Activated T-helper 1 cell treated with anti-CD3 and anti-CD28 coated beads, Interleukin-12 subunit alpha, Interleukin-12 subunit beta, Interleukin-2, Interleukin-4 antibody, amounts not matched to agents 30 ng/mL and 10 ng/mL and 1 ng/mL, durations not matched to agents 14 hours and 24 hours and 36 hours (primary cell): ENCODE data around the gene CPPED1. TPM values are rescaled to one million over a fixed set of nuclear protein-coding genes. Genes with fewer than 3 reads are reported as not detected.

Source experiments
- DNase-seq: peaks from one replicate; pipeline ENCODE4 v3.0.0; 2021; ENCODE audit warnings: low spot score
- H3K27ac Mint-ChIP-seq: one replicate; pipeline ENCODE4 v1.8.0; 2021; ENCODE audit warnings: mild to moderate bottlenecking, mixed read lengths
- H3K27me3 Mint-ChIP-seq: one replicate; pipeline ENCODE4 v1.8.0; 2022; ENCODE audit warnings: mild to moderate bottlenecking, moderate library complexity, mixed read lengths; ENCODE audit not compliant: insufficient read depth
- H3K36me3 Mint-ChIP-seq: one replicate; pipeline ENCODE4 v1.8.0; 2021; ENCODE audit warnings: low read depth, mixed read lengths
- H3K4me1 Mint-ChIP-seq: one replicate; pipeline ENCODE4 v1.8.0; 2021; ENCODE audit warnings: low read depth, mixed read lengths
- H3K4me3 Mint-ChIP-seq: one replicate; pipeline ENCODE4 v1.8.0; 2021; ENCODE audit warnings: mild to moderate bottlenecking, moderate library complexity, mixed read lengths
- H3K9me3 Mint-ChIP-seq: one replicate; pipeline ENCODE4 v1.8.0; 2021; ENCODE audit warnings: mixed read lengths
- intact Hi-C: fragments of 100-400 bp; cut with micrococcal nuclease; formaldehyde crosslinking; loops from one replicate; pipeline ENCODE4 v1.15.1; 2024
- total RNA-seq: library from RNA; stranded (reverse); gene quantifications from 2 replicates; pipeline ENCODE4 v1.2.3, GENCODE V29; 2022

The CPPED1 gene
- 5.0 and 5.4 TPM in 2 replicates for total RNA-seq

DNA sequence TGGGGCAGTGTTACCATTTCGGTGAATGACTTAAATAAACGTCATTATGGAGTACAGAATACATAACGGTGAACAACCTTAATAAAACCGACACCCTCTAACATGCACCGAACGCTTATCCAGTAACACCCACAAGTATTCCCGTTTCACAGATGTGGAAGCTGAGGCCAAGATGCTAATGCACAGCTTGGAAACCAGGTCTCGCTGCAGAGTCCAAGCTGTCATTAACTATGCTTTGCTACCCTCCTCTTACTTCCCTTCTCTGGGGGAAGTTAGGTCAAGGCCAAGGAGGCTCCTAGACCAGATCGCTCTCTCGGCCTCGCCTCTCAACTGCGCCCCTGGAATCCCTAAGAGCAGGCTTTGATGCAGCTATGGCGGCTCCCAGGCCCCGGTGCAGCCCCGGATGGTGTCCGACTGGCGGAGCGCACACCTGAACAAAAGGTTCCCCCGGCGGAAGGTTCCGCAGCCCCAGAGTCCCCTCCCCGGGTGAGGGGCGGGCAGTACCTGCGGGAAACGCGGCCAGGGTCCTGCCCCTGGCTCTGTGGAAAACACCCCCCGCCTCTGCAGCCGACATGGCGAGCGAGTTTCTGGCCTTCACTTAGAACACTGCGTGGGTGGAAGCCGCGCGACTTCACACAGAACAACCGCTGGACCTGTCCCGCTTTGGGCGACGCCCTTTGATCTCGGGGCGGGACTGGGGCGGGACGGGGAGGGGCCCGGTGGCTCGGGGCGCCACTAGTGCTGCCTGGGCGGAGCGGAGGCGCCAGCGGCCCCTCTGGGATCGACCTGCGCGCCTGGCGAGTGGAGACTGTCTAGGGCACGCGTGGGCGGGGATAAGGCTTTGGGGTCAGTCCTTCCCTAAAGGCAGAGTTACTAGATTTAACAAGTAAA lies at the start of gene CPPED1:
CPPED1 (minus strand) TSS at position 685 of the 891 bp plus-strand sequence; CDS start at position 574, 111 bp downstream.
- intact Hi-C loops: loop anchor here (1.0 to 5.0 kb wide), 8 partner anchors 21 to 1061 kb away; partner anchors contain the start of gene TXNDC11
- DNase-seq: peak; percentile 89
- peak within 1 kb of the TSS; percentile 91 for H3K27ac Mint-ChIP-seq

GRCh38 chr16:12850186-12850585 lies 46.5 kb upstream of the CPPED1 start:
- Mint-ChIP-seq H3K9me3 (no peaks in the 10 kb centered on the region), H3K4me3 (no peak overlapping the region), H3K4me1 (no peaks in the 10 kb centered on the region), H3K27ac (no peak overlapping the region), H3K36me3 (no peaks in the 10 kb centered on the region), H3K27me3 (peaks cover 8% of the 10 kb centered on the region)
- intact Hi-C loops: no loop called here
- no peak for DNase-seq

More for the DNA sequence above, at the start of gene CPPED1:
- Mint-ChIP-seq H3K27me3 (no peaks in the 10 kb centered on the region), H3K36me3 (peaks cover 4% of the 10 kb centered on the region), H3K9me3 (no peaks in the 10 kb centered on the region), H3K4me1 (peaks cover 26% of the 10 kb centered on the region), H3K4me3 (peak within 1 kb of the TSS; percentile 93)

- Mint-ChIP-seq H3K9me3 (no peaks in the 10 kb centered on the region), H3K36me3 (no peaks in the 10 kb centered on the region), H3K4me1 (no peaks in the 10 kb centered on the region), H3K4me3 (no peak overlapping the region), H3K27me3 (peaks cover 8% of the 10 kb centered on the region), H3K27ac (no peak overlapping the region)
- intact Hi-C loops: no loop called here
- no peak for DNase-seq
Observed at GRCh38 chr16:12846592-12846991, 42.9 kb upstream of the CPPED1 start.

DNA sequence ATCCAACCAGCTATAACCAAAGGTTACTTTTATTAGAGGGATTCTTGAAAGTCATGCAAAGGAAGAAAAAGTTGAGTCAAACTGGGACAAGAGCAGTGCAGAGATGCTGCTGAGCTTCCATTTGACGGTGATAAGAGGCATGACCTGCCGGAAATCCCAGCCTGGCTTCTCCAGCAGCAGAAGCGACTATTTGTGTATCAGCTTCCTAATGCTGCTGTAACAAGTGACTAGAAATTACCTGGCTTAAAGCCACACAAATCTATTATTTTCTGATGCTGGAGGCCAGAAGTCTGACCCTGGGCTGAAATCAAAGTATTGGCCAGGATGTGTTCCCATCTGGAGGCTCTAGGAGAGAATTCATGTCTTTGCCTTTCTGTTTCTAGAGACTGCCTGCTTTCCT lies 41.6 kb upstream of the CPPED1 start:
- no peaks in the 10 kb centered on the region for H3K4me1 Mint-ChIP-seq
- H3K4me3 Mint-ChIP-seq: no peak overlapping the region
- H3K36me3 Mint-ChIP-seq: no peaks in the 10 kb centered on the region
- intact Hi-C loops: no loop called here
- H3K27me3 Mint-ChIP-seq: peaks cover 8% of the 10 kb centered on the region
- H3K27ac Mint-ChIP-seq: no peak overlapping the region
- DNase-seq: no peak
- H3K9me3 Mint-ChIP-seq: no peaks in the 10 kb centered on the region

DNA sequence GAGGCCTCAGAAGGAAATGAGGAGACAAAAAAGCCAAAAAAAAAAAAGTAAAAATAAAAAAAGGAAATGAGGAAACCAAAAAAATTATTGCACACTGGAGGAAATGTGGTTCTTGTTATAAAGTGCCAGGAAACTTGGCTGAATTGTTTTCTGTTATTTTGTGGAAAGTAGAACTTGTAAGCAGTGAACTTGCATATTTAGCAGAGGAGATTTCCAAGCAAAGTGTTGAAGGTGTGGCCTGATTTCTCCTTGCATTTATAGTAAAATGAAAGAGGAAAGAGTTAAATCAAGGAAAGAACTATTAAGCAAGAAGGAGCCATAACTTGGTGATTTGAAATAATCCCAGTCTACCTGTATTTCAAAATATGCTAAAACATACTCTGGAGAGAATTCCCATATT lies 34.1 kb upstream of the CPPED1 start:
- Mint-ChIP-seq H3K9me3 (peaks cover 8% of the 10 kb centered on the region), H3K27ac (no peak overlapping the region), H3K4me1 (peaks cover 8% of the 10 kb centered on the region), H3K27me3 (peaks cover 2% of the 10 kb centered on the region), H3K4me3 (peak overlapping the region; percentile 12), H3K36me3 (no peaks in the 10 kb centered on the region)
- DNase-seq: no peak
- intact Hi-C loops: no loop called here

DNA sequence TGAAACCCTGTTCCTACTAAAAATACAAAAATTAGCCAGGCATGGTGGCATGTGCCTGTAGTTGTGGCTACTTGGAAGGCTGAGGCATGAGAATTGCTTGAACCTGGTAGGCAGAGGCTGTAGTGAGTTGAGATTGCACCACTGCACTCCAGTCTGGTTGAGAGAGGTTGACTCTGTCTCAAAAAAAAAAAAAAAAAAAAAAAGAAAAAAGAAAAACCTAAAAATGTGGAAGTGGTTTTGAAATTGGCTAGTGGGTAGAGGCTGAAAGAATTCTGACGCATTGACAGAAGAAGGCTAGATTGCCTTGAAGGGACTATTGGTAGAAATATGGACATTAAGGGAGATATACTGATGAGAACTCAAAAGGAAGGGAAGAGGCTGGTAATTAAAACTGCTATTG lies 33.6 kb upstream of the CPPED1 start:
- Mint-ChIP-seq H3K27ac (no peak overlapping the region), H3K4me3 (peak overlapping the region; percentile 12)

GRCh38 chr16:12833926-12834325 lies 30.2 kb upstream of the CPPED1 start:
- peaks cover 11% of the 10 kb centered on the region for H3K27me3 Mint-ChIP-seq
- peaks cover 8% of the 10 kb centered on the region for H3K4me1 Mint-ChIP-seq
- H3K4me3 Mint-ChIP-seq: no peak overlapping the region
- H3K36me3 Mint-ChIP-seq: no peaks in the 10 kb centered on the region
- intact Hi-C loops: no loop called here
- no peak for DNase-seq
- H3K9me3 Mint-ChIP-seq: peaks cover 8% of the 10 kb centered on the region
- H3K27ac Mint-ChIP-seq: no peak overlapping the region

More for the DNA sequence above, 33.6 kb upstream of the CPPED1 start:
- H3K27me3 Mint-ChIP-seq: peaks cover 2% of the 10 kb centered on the region
- no peak for DNase-seq
- peaks cover 8% of the 10 kb centered on the region for H3K4me1 Mint-ChIP-seq
- H3K9me3 Mint-ChIP-seq: peaks cover 8% of the 10 kb centered on the region
- intact Hi-C loops: no loop called here
- H3K36me3 Mint-ChIP-seq: no peaks in the 10 kb centered on the region

DNA sequence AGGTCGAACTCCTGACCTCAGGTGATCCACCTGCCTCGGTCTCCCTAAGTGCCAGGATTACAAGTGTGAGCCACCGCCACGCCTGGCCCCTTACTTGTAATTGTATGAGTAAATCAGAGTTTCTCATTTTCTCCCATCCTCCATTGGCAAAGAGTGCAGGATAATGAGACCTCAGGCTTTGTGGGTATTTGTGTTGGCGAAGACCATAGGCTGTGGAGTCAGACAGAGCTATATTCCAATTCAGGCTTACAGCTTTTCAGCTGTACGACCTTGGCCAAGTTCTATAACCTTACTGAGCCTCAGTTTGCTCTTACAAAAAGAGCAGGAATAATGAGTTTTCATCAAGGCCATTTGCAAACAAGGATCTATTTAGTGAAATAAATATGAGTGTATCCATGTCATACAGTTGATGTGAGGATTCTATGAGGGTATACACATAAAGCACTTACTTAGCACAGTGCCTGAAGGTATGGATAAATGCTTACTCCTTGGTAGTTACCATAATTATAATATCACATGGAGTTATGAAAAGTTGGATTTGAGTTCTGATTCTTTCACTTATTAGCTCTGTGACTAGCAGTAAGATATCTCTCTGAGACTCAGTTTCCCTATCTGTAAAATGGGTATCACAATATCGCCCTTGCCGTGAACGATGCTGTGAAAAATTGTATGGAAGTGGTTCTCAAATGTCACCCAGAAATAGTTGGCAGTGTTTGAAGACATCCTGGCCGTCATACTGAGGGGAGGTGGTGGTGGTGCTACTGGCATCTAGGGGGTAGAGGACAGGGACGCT lies 25.6 kb upstream of the CPPED1 start:
- intact Hi-C loops: no loop called here
- H3K27me3 Mint-ChIP-seq: peaks cover 12% of the 10 kb centered on the region
- DNase-seq: no peak
- H3K4me3 Mint-ChIP-seq: no peak overlapping the region
- no peaks in the 10 kb centered on the region for H3K9me3 Mint-ChIP-seq
- H3K27ac Mint-ChIP-seq: no peak overlapping the region
- no peaks in the 10 kb centered on the region for H3K4me1 Mint-ChIP-seq
- H3K36me3 Mint-ChIP-seq: no peaks in the 10 kb centered on the region

GRCh38 chr16:12828206-12828605 lies 24.5 kb upstream of the CPPED1 start:
- Mint-ChIP-seq H3K36me3 (no peaks in the 10 kb centered on the region), H3K4me3 (no peak overlapping the region), H3K4me1 (no peaks in the 10 kb centered on the region), H3K27me3 (peaks cover 12% of the 10 kb centered on the region), H3K9me3 (no peaks in the 10 kb centered on the region), H3K27ac (no peak overlapping the region)
- intact Hi-C loops: no loop called here
- DNase-seq: no peak

DNA sequence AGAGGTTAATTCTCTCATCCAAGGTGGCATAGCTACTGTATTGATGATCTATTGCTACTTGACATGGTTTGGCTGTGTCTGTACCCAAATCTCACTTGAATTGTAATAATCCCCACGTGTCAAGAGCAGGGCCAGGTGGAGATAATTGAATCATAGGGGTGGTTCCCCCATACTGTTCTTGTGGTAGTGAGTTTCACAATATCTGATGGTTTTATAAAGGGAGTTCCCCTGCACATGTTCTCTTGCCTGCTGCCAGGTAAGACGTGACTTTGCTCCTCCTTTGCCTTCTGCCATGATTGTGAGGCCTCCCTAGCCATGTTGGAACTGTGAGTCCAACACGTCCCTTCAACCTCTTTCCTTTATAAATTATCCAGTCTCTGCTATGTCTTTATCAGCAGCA lies 22.9 kb upstream of the CPPED1 start:
- DNase-seq: no peak
- intact Hi-C loops: no loop called here
- Mint-ChIP-seq H3K36me3 (no peaks in the 10 kb centered on the region), H3K9me3 (no peaks in the 10 kb centered on the region), H3K27ac (no peak overlapping the region), H3K4me1 (no peaks in the 10 kb centered on the region), H3K4me3 (no peak overlapping the region), H3K27me3 (peaks cover 18% of the 10 kb centered on the region)

GRCh38 chr16:12819126-12820117 lies 15.7 kb upstream of the CPPED1 start:
- Mint-ChIP-seq H3K4me1 (peaks cover 12% of the 10 kb centered on the region), H3K9me3 (no peaks in the 10 kb centered on the region), H3K36me3 (no peaks in the 10 kb centered on the region), H3K4me3 (no peak overlapping the region), H3K27ac (no peak overlapping the region), H3K27me3 (peaks cover 6% of the 10 kb centered on the region)
- DNase-seq: peak; percentile 64
- intact Hi-C loops: loop anchor here (1.0 to 5.0 kb wide), 3 partner anchors 67 to 364 kb away; no protein-coding TSS in a partner anchor

DNA sequence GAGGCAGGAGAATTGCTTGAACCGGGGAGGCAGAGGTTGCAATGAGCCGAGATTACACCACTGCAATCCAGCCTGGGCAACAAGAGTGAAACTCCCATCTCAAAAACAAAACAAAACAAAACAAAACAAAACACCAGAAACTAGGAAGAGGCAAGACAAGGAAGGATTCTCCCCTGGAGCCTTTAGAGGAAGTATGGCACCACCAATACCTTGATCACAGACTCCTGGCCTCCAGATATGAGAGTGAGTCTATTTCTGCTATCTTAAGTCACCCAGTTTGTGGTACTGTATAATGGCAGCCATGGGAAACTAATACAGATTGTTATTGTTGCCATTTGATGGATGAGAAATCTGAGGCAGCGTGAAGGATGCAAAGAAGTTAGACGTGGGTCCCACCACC lies 14.6 kb upstream of the CPPED1 start:
- Mint-ChIP-seq H3K9me3 (no peaks in the 10 kb centered on the region), H3K4me3 (no peak overlapping the region), H3K36me3 (no peaks in the 10 kb centered on the region), H3K27me3 (peaks cover 6% of the 10 kb centered on the region), H3K4me1 (peaks cover 12% of the 10 kb centered on the region), H3K27ac (no peak overlapping the region)
- intact Hi-C loops: loop anchor here (5.0 kb wide), 1 partner anchor 66 kb away; no protein-coding TSS in a partner anchor
- DNase-seq: no peak
